ENCODE data around the gene JAGN1.
"Not testable (repeated sequence)": the region's sequence is repeated elsewhere in the genome, so short reads cannot be mapped to it uniquely, and the experiment has no call there.

Gene JAGN1

GRCh38 chr3:9932843-9933560 is 42.6 kb downstream of the JAGN1 start:
- H3K27ac Mint-ChIP-seq: peak overlapping the region; percentile 98
- ATAC-seq (replicated peaks): peak; percentile 84 to 85
- H3K4me1 Mint-ChIP-seq: peaks cover 21 to 36% of the 10 kb centered on the region in 2 donors
- H3K36me3 Mint-ChIP-seq: peaks cover 21 to 22% of the 10 kb centered on the region in 2 donors
- DNase-seq: peak; percentile 85
- H3K9me3 Mint-ChIP-seq: no peaks in the 10 kb centered on the region
- H3K27me3 Mint-ChIP-seq: no peaks in the 10 kb centered on the region
- peak overlapping the region; percentile 96 to 99 for H3K4me3 Mint-ChIP-seq

GRCh38 chr3:9933561-9934234 is 43.3 kb downstream of the JAGN1 start, which contains the start of gene CRELD1:
CRELD1 (plus strand) TSS chr3:9933834; CDS start chr3:9934439, 605 bp downstream.
- peak; percentile 96 for DNase-seq
- peaks cover 21 to 36% of the 10 kb centered on the region in 2 donors for H3K4me1 Mint-ChIP-seq
- H3K9me3 Mint-ChIP-seq: no peaks in the 10 kb centered on the region
- H3K27me3 Mint-ChIP-seq: no peaks in the 10 kb centered on the region
- H3K36me3 Mint-ChIP-seq: peaks cover 26 to 27% of the 10 kb centered on the region in 2 donors
- H3K4me3 Mint-ChIP-seq: peak within 1 kb of the TSS; percentile 96 to 99
- peak; percentile 84 to 87 for ATAC-seq (replicated peaks)
- H3K27ac Mint-ChIP-seq: peak within 1 kb of the TSS; percentile 98

GRCh38 chr3:9934235-9934621 is 43.8 kb downstream of the JAGN1 start:
- peaks cover 26 to 27% of the 10 kb centered on the region in 2 donors for H3K36me3 Mint-ChIP-seq
- H3K27me3 Mint-ChIP-seq: no peaks in the 10 kb centered on the region
- peak overlapping the region; percentile 96 to 99 for H3K4me3 Mint-ChIP-seq
- no peak for ATAC-seq (replicated peaks)
- H3K27ac Mint-ChIP-seq: peak overlapping the region; percentile 98
- DNase-seq: no peak
- H3K9me3 Mint-ChIP-seq: no peaks in the 10 kb centered on the region
- H3K4me1 Mint-ChIP-seq: peaks cover 21 to 36% of the 10 kb centered on the region in 2 donors

GRCh38 chr3:9934993-9935392 is 44.6 kb downstream of the JAGN1 start:
- H3K4me3 Mint-ChIP-seq: peak overlapping the region; percentile 96 to 99
- ATAC-seq (replicated peaks) (no peak), DNase-seq (no peak)
- no peaks in the 10 kb centered on the region for H3K9me3 Mint-ChIP-seq
- peaks cover 26 to 27% of the 10 kb centered on the region in 2 donors for H3K36me3 Mint-ChIP-seq
- peaks cover 21 to 36% of the 10 kb centered on the region in 2 donors for H3K4me1 Mint-ChIP-seq
- H3K27ac Mint-ChIP-seq: peak overlapping the region; percentile 98
- no peaks in the 10 kb centered on the region for H3K27me3 Mint-ChIP-seq

- H3K4me3 Mint-ChIP-seq: no peak overlapping the region
- H3K36me3 Mint-ChIP-seq: peaks cover 30 to 31% of the 10 kb centered on the region in 2 donors
- no peak overlapping the region for H3K27ac Mint-ChIP-seq
- no peak for DNase-seq
- no peak for ATAC-seq (replicated peaks)
- peaks cover 21 to 36% of the 10 kb centered on the region in 2 donors for H3K4me1 Mint-ChIP-seq
- no peaks in the 10 kb centered on the region for H3K27me3 Mint-ChIP-seq
- no peaks in the 10 kb centered on the region for H3K9me3 Mint-ChIP-seq
Observed at GRCh38 chr3:9935966-9936510, 45.6 kb downstream of the JAGN1 start.

GRCh38 chr3:9937486-9938238 is 47.3 kb downstream of the JAGN1 start:
- H3K27me3 Mint-ChIP-seq: no peaks in the 10 kb centered on the region
- H3K4me1 Mint-ChIP-seq: peaks cover 14 to 30% of the 10 kb centered on the region in 2 donors
- DNase-seq: no peak
- H3K9me3 Mint-ChIP-seq: peaks cover 0 to 1% of the 10 kb centered on the region in 2 donors
- H3K4me3 Mint-ChIP-seq: no peak overlapping the region
- peaks cover 30 to 34% of the 10 kb centered on the region in 2 donors for H3K36me3 Mint-ChIP-seq
- no peak overlapping the region for H3K27ac Mint-ChIP-seq
- no peak for ATAC-seq (replicated peaks)

- Mint-ChIP-seq H3K27ac (no peak overlapping the region), H3K36me3 (peaks cover 33 to 46% of the 10 kb centered on the region in 2 donors), H3K27me3 (no peaks in the 10 kb centered on the region), H3K9me3 (peaks cover 0 to 1% of the 10 kb centered on the region in 2 donors), H3K4me1 (peaks cover 14 to 20% of the 10 kb centered on the region in 2 donors), H3K4me3 (no peak overlapping the region)
- ATAC-seq (replicated peaks) (no peak), DNase-seq (no peak)
Observed at GRCh38 chr3:9938966-9939365, 48.6 kb downstream of the JAGN1 start.

GRCh38 chr3:9939906-9940305 is 49.5 kb downstream of the JAGN1 start:
- not testable (repeated sequence) for H3K9me3 Mint-ChIP-seq; DNase-seq; ATAC-seq (replicated peaks); H3K27ac Mint-ChIP-seq; H3K27me3 Mint-ChIP-seq
- H3K36me3 Mint-ChIP-seq: peaks cover 32 to 51% of the 10 kb centered on the region in 2 donors
- H3K4me3 Mint-ChIP-seq: peak overlapping the region in 1 of 2 donors; percentile 25
- peaks cover 9 to 13% of the 10 kb centered on the region in 2 donors for H3K4me1 Mint-ChIP-seq

GRCh38 chr3:9940746-9941145 is 50.3 kb downstream of the JAGN1 start:
- H3K9me3 Mint-ChIP-seq: peaks cover 0 to 1% of the 10 kb centered on the region in 2 donors
- H3K27ac Mint-ChIP-seq: no peak overlapping the region
- DNase-seq: no peak
- peaks cover 25 to 48% of the 10 kb centered on the region in 2 donors for H3K36me3 Mint-ChIP-seq
- H3K4me3 Mint-ChIP-seq: no peak overlapping the region
- ATAC-seq (replicated peaks): no peak
- peaks cover under 1 to 9% of the 10 kb centered on the region in 2 donors for H3K4me1 Mint-ChIP-seq
- no peaks in the 10 kb centered on the region for H3K27me3 Mint-ChIP-seq

GRCh38 chr3:9942164-9942563 is 51.8 kb downstream of the JAGN1 start:
- Mint-ChIP-seq H3K9me3 (peaks cover 0 to 1% of the 10 kb centered on the region in 2 donors), H3K27ac (peak overlapping the region; percentile 51), H3K36me3 (peaks cover 26 to 46% of the 10 kb centered on the region in 2 donors), H3K4me1 (peaks cover 0 to 13% of the 10 kb centered on the region in 2 donors), H3K4me3 (no peak overlapping the region), H3K27me3 (no peaks in the 10 kb centered on the region)
- DNase-seq: no peak
- ATAC-seq (replicated peaks): no peak

GRCh38 chr3:9942934-9943690 is 52.7 kb downstream of the JAGN1 start:
- no peak for DNase-seq
- ATAC-seq (replicated peaks): no peak
- H3K9me3 Mint-ChIP-seq: peaks cover 0 to 1% of the 10 kb centered on the region in 2 donors
- H3K4me1 Mint-ChIP-seq: peaks cover 0 to 13% of the 10 kb centered on the region in 2 donors
- H3K27ac Mint-ChIP-seq: peak overlapping the region; percentile 32
- no peak overlapping the region for H3K4me3 Mint-ChIP-seq
- H3K36me3 Mint-ChIP-seq: peaks cover 21 to 40% of the 10 kb centered on the region in 2 donors
- H3K27me3 Mint-ChIP-seq: no peaks in the 10 kb centered on the region

Data from stimulated activated naive B cell treated with anti-CD40 and anti-IgM and Interleukin-4, amounts not matched to agents 10 μg/mL and 1 μg/mL and 100 μg/mL, for 72 hours (primary cell).